Prostate gland (tissue), 2 donors: ENCODE measurements around the gene KRTAP4-7. TPM values are rescaled to one million over a fixed set of nuclear protein-coding genes. Genes with fewer than 3 reads are reported as not detected.
"Not testable (repeated sequence)": the region's sequence is repeated elsewhere in the genome, so short reads cannot be mapped to it uniquely, and the experiment has no call there.

Source experiments
- DNase-seq: peaks from one replicate; pipeline ENCODE4 v3.0.0-alpha.2; 2019; ENCODE audit warnings: low spot score
- H3K27ac ChIP-seq, 2 donors: fragments of 200-600 bp; sonication (generic); 2 replicates each; pipeline ENCODE4 v1.5.1; 2017 to 2019
- H3K27me3 ChIP-seq: fragments of 200-600 bp; sonication (generic); replicated peaks from 2 replicates; pipeline ENCODE4 v1.5.1; 2019; ENCODE audit not compliant: insufficient read depth
- H3K36me3 ChIP-seq, 2 donors: fragments of 200-600 bp; sonication (generic); 1 replicate in 1 of 2; 2 replicates in 1 of 2; pipeline versions ENCODE4 v1.5.1 to v1.8.1; 2017 to 2019
- H3K4me1 ChIP-seq: fragments of 200-600 bp; sonication (generic); replicated peaks from 2 replicates; pipeline ENCODE4 v1.5.1; 2019
- H3K4me3 ChIP-seq, 2 donors: fragments of 200-600 bp; sonication (generic); 2 replicates each; pipeline ENCODE4 v1.5.1; 2017 to 2019
- H3K9me3 ChIP-seq: fragments of 200-600 bp; sonication (generic); 2 replicates; pipeline ENCODE4 v1.5.1; 2017
- POLR2A ChIP-seq: fragments of 450-650 bp; IDR thresholded peaks from one replicate; pipeline ENCODE4 v1.6.1; 2016; ENCODE audit warnings: antibody characterized with exemption, mild to moderate bottlenecking
- POLR2AphosphoS5 ChIP-seq: sonication (generic); formaldehyde crosslinking; IDR thresholded peaks from one replicate; pipeline ENCODE4 v1.6.1; 2017; ENCODE audit warnings: antibody characterized with exemption
- WGBS: methylation state at CpG from one replicate; pipeline ENCODE4 v1.1.5; 2018; 5-methylcytosine and 5-hydroxymethylcytosine counted together
- intact Hi-C: fragments of 100-400 bp; cut with DNase I; formaldehyde crosslinking; loops from one replicate; pipeline ENCODE4 v1.14.2; 2022
- total RNA-seq, 2 donors: library from RNA; depleted of rRNA; stranded (reverse); fragments of >200 nt; gene quantifications; one replicate each; pipeline ENCODE4 v1.1.0, GENCODE V29; 2016
- TF ChIP-seq, protein P1 (sequence below), 4 experiments: fragments of 200-600 bp in 2 of 4; fragments of 450-650 bp in 2 of 4; sonication (generic) in 2 of 4; IDR thresholded peaks; 1 replicate in 3 of 4; 2 replicates in 1 of 4; pipeline ENCODE4 v1.5.1; 2016 to 2019; ENCODE audit warnings: antibody characterized with exemption in 4 of 4, mild to moderate bottlenecking in 2 of 4, moderate library complexity in 2 of 4

The KRTAP4-7 gene
- total RNA-seq, 2 donors from 2014 or later, result not detected

- H3K9me3 ChIP-seq, result no peaks in the 10 kb centered on the region
- H3K27ac ChIP-seq, result no peak overlapping the region
- DNase-seq, result no peak
- 93% methylated on average over 1 of the region's 1 CpG for WGBS
- H3K27me3 ChIP-seq, result no peaks in the 10 kb centered on the region
- TF ChIP-seq POLR2A (no peak), POLR2AphosphoS5 (no peak)
- TF ChIP-seq, protein P1, sequence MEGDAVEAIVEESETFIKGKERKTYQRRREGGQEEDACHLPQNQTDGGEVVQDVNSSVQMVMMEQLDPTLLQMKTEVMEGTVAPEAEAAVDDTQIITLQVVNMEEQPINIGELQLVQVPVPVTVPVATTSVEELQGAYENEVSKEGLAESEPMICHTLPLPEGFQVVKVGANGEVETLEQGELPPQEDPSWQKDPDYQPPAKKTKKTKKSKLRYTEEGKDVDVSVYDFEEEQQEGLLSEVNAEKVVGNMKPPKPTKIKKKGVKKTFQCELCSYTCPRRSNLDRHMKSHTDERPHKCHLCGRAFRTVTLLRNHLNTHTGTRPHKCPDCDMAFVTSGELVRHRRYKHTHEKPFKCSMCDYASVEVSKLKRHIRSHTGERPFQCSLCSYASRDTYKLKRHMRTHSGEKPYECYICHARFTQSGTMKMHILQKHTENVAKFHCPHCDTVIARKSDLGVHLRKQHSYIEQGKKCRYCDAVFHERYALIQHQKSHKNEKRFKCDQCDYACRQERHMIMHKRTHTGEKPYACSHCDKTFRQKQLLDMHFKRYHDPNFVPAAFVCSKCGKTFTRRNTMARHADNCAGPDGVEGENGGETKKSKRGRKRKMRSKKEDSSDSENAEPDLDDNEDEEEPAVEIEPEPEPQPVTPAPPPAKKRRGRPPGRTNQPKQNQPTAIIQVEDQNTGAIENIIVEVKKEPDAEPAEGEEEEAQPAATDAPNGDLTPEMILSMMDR (IDR thresholded peaks at IDR 0.05), result no peak
- intact Hi-C loops, result no loop called here
- H3K36me3 ChIP-seq, result no peaks in the 10 kb centered on the region
- no peak overlapping the region for H3K4me3 ChIP-seq
- H3K4me1 ChIP-seq, result no peaks in the 10 kb centered on the region
Observed at GRCh38 chr17:41103896-41104295, 19.9 kb downstream of the KRTAP4-7 start.

DNA sequence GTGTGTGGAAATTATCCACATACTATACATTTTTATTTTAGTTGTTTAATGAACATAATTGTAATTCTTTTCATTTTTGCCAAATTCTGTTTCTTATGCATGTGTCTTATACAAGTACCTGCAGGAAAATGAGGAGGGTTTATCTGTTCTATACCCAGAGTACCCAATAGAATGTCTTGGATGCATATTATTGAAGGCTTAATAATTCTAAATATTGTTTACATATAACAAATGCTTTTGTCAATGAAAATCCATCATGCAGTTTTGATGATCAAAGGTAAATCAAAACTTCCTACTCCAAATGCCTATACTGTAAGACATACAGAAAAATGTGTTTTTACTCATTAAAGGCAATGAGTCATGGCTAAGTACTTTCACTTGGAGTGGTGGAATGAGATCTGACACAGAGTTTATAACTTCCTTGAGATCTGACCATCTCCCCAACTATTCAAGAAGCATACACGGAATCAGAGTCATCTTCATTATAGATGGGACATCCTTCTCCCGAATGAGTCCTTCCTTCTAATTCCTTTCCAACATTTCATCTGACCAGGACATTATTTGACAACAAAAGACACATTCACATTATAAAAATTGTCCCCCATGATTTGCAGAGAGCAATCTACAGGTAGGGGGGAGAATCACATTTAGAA, 20.6 kb downstream of the KRTAP4-7 start:
- H3K4me3 ChIP-seq, H3K27me3 ChIP-seq, DNase-seq, intact Hi-C loops, H3K36me3 ChIP-seq, H3K9me3 ChIP-seq, H3K27ac ChIP-seq, H3K4me1 ChIP-seq: not testable (repeated sequence)
- WGBS, result 44% methylated on average over 2 of the region's 2 CpGs

- H3K4me3 ChIP-seq, DNase-seq, intact Hi-C loops, H3K4me1 ChIP-seq, H3K9me3 ChIP-seq, H3K27ac ChIP-seq, H3K36me3 ChIP-seq, H3K27me3 ChIP-seq: not testable (repeated sequence)
- 81% methylated on average over 7 of the region's 10 CpGs for WGBS
Observed at GRCh38 chr17:41105347-41105746, 21.4 kb downstream of the KRTAP4-7 start, which contains the start of gene KRTAP4-9. TSS of gene KRTAP4-9 (plus strand) at chr17:41105389. CDS start at chr17:41105389, 0 bp downstream.

- Histone ChIP-seq H3K36me3 (no peaks in the 10 kb centered on the region), H3K27ac (no peak overlapping the region), H3K4me1 (no peaks in the 10 kb centered on the region), H3K9me3 (no peaks in the 10 kb centered on the region), H3K27me3 (no peaks in the 10 kb centered on the region), H3K4me3 (no peak overlapping the region)
- TF ChIP-seq POLR2A, result no peak
- intact Hi-C loops, result no loop called here
- DNase-seq, result no peak
- 84% methylated on average over 1 of the region's 1 CpG for WGBS
Observed at GRCh38 chr17:41107941-41108450, 24.0 kb downstream of the KRTAP4-7 start.

DNA sequence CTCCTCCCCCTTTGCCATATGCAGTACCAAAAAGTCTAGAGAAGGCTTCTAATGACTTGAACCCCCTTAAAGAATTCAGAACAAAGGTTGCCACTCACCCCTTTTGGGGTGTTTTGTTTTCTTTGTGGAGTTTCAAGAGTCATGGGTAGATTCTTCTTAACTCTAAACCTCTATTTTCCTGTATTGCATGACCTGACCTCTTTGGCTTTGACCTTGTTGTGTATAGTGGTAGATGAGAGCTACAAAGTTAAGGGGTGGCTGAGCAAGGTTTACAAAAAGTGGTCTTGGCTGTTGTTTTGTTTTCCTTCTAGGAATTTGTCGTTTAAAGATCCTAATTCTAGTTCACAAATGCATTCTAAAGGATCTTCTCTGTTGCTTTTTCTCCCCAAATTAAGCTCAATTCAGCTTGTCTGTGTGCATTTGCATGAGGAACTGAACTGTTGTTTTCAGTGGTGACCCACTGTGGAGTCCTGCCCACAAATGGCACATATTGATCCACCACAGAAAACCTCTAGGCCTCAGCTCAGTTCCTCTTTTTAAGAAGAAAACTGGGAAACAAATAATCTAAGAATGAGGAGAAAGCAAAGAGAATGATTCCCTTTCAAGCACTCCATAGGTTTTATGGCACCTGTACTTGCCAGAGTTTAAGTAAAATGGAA, 24.9 kb downstream of the KRTAP4-7 start:
- H3K27ac ChIP-seq, H3K27me3 ChIP-seq, DNase-seq, H3K36me3 ChIP-seq, H3K9me3 ChIP-seq, H3K4me1 ChIP-seq, intact Hi-C loops, H3K4me3 ChIP-seq: not testable (repeated sequence)
- 0% methylated on average over 1 of the region's 1 CpG for WGBS

GRCh38 chr17:41111151-41111885, 27.4 kb downstream of the KRTAP4-7 start:
- Histone ChIP-seq H3K4me1 (no peaks in the 10 kb centered on the region), H3K9me3 (no peaks in the 10 kb centered on the region), H3K4me3 (no peak overlapping the region), H3K27me3 (no peaks in the 10 kb centered on the region), H3K36me3 (no peaks in the 10 kb centered on the region), H3K27ac (no peak overlapping the region)
- 79% methylated on average over 2 of the region's 2 CpGs for WGBS
- no peak for TF ChIP-seq POLR2AphosphoS5
- TF ChIP-seq POLR2A, result no peak
- TF ChIP-seq, protein P1 (IDR thresholded peaks at IDR 0.05), result no peak
- intact Hi-C loops, result no loop called here
- no peak for DNase-seq
